ENCODE results near the gene SHISA5.

SHISA5 gene

DNA sequence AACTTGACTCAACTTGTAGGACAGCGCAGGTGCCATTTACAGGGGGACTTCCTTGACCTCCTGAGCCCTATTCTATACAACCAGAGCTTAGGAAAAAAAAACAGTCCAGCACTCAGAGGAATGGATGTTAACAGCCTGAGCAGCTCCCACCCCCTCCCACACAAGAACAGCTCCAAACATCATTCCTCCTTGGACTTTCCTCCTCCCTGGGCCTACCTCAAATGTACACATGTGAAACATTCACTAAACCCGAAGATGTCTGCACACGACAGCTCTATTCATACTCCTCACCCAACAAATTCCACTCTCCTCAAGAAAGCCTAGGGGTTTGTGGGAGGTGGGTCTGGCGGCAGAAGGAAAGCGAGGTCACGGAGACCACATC is 57.9 kb downstream of the SHISA5 start:
- H3K27ac ChIP-seq (ENCODE audit: low read length): peak overlapping the region; percentile 72
- H3K4me3 ChIP-seq (ENCODE audit: low read depth in 1 of 2, low read length in 2 of 2): peak overlapping the region; percentile 48 to 89; a peak in 3 of 4 replicates
- H3K9me3 ChIP-seq (ENCODE audit: insufficient read depth, low read length, severe bottlenecking): no peaks in the 10 kb centered on the region
- no peak for TF ChIP-seq CTCF (IDR thresholded peaks at IDR 0.05; ENCODE audit: borderline replicate concordance, extremely low read depth, low read length, poor library complexity, severe bottlenecking)
- TF ChIP-seq EZH2 (IDR thresholded peaks at IDR 0.05; ENCODE audit: borderline replicate concordance, low read depth, low read length, severe bottlenecking): no peak
- H3K4me2 ChIP-seq (ENCODE audit: insufficient read depth, low read length): peak overlapping the region; percentile 83
- H3K79me2 ChIP-seq (ENCODE audit: insufficient read depth, low read length): peaks cover 44% of the 10 kb centered on the region
- peaks cover 12% of the 10 kb centered on the region for H4K20me1 ChIP-seq (ENCODE audit: insufficient read depth, low read length)
- H3K27me3 ChIP-seq (ENCODE audit: insufficient read depth, low read length, poor library complexity): no peaks in the 10 kb centered on the region
- H2AFZ ChIP-seq (ENCODE audit: low read depth, low read length): peak overlapping the region; percentile 92
- ATAC-seq (ENCODE audit: insufficient read depth, low read depth) (peak; percentile 7; the same call in 2 of the 3 replicates), DNase-seq (no peak)
- H3K9ac ChIP-seq (ENCODE audit: low read depth, low read length): peak overlapping the region; percentile 85
- peaks cover 48% of the 10 kb centered on the region for H3K4me1 ChIP-seq (ENCODE audit: insufficient read depth, low read length)
- H3K36me3 ChIP-seq (ENCODE audit: insufficient read depth, low read length): peaks cover 24% of the 10 kb centered on the region

DNA sequence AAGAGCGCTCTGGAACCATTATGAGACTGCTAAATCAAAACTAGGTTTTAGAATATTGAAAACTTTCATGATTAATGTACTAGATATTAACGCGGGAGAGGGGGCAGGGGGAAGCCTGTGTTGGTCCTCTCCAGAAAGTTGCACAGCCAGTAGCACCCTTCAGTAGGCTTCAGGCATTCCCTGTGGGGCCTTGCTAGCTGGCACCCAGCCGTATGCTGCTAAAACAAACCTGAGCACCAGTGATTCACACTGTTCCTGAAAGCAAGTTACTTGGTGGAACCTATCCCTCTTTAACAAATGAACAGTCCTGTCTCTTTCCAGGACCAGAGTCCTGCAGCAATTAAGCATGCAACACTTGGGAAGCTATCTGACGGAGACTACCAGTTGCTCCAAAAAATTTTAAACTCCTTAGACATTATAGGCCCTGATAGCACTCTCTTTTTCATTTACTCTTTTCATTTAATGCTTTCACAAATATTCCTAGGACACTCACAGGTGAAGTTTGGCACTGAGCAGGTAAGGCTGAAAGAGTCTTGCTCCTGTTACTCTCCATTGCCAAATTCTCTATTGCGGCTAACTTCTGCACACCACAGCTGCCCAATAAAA is 58.6 kb downstream of the SHISA5 start:
- no peak overlapping the region for H3K27ac ChIP-seq (ENCODE audit: low read length)
- peaks cover 51% of the 10 kb centered on the region for H3K79me2 ChIP-seq (ENCODE audit: insufficient read depth, low read length)
- H3K27me3 ChIP-seq (ENCODE audit: insufficient read depth, low read length, poor library complexity): no peaks in the 10 kb centered on the region
- H3K9me3 ChIP-seq (ENCODE audit: insufficient read depth, low read length, severe bottlenecking): no peaks in the 10 kb centered on the region
- peak overlapping the region; percentile 48 to 89; a peak in 3 of 4 replicates for H3K4me3 ChIP-seq (ENCODE audit: low read depth in 1 of 2, low read length in 2 of 2)
- TF ChIP-seq EZH2 (IDR thresholded peaks at IDR 0.05; ENCODE audit: borderline replicate concordance, low read depth, low read length, severe bottlenecking): no peak
- no peak for TF ChIP-seq CTCF (IDR thresholded peaks at IDR 0.05; ENCODE audit: borderline replicate concordance, extremely low read depth, low read length, poor library complexity, severe bottlenecking)
- H3K36me3 ChIP-seq (ENCODE audit: insufficient read depth, low read length): peaks cover 23% of the 10 kb centered on the region
- peaks cover 12% of the 10 kb centered on the region for H4K20me1 ChIP-seq (ENCODE audit: insufficient read depth, low read length)
- peak overlapping the region; percentile 85 for H3K9ac ChIP-seq (ENCODE audit: low read depth, low read length)
- H2AFZ ChIP-seq (ENCODE audit: low read depth, low read length): peak overlapping the region; percentile 92; the same call in 1 of the 2 replicates
- H3K4me1 ChIP-seq (ENCODE audit: insufficient read depth, low read length): peaks cover 52% of the 10 kb centered on the region
- ATAC-seq (ENCODE audit: insufficient read depth, low read depth) (no peak), DNase-seq (no peak)
- H3K4me2 ChIP-seq (ENCODE audit: insufficient read depth, low read length): peak overlapping the region; percentile 83

DNA sequence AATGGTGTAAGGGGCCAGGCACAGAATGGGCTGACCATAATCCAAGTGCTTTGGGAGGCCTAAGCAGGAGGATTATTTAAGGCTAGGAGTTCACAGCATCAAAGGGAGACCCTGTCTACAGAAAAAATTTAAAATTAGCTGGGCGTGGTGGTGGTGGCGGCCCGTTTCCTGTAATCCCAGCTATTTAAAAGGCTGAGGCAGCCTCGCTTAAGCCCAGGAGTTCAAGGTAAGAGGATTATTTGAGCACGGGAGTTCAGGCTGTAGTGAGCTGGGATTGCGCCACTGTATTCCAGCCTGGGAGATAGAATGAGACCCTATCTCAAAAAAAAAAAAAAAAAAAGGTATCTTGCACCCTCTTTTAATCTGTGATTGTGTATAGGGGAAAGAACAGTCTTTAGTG is 62.0 kb downstream of the SHISA5 start:
- Histone ChIP-seq H3K27me3 (ENCODE audit: insufficient read depth, low read length, poor library complexity) (no peaks in the 10 kb centered on the region), H2AFZ (ENCODE audit: low read depth, low read length) (no peak overlapping the region), H4K20me1 (ENCODE audit: insufficient read depth, low read length) (peaks cover 12% of the 10 kb centered on the region), H3K4me2 (ENCODE audit: insufficient read depth, low read length) (peak overlapping the region; percentile 89), H3K79me2 (ENCODE audit: insufficient read depth, low read length) (peaks cover 49% of the 10 kb centered on the region), H3K4me3 (ENCODE audit: low read depth in 1 of 2, low read length in 2 of 2) (peak overlapping the region in 1 of 2 experiments; percentile 87; a peak in 2 of 4 replicates), H3K4me1 (ENCODE audit: insufficient read depth, low read length) (peaks cover 48% of the 10 kb centered on the region), H3K36me3 (ENCODE audit: insufficient read depth, low read length) (peaks cover 23% of the 10 kb centered on the region), H3K27ac (ENCODE audit: low read length) (no peak overlapping the region), H3K9me3 (ENCODE audit: insufficient read depth, low read length, severe bottlenecking) (no peaks in the 10 kb centered on the region), H3K9ac (ENCODE audit: low read depth, low read length) (peak overlapping the region; percentile 78)
- TF ChIP-seq EZH2 (IDR thresholded peaks at IDR 0.05; ENCODE audit: borderline replicate concordance, low read depth, low read length, severe bottlenecking) (no peak), CTCF (IDR thresholded peaks at IDR 0.05; ENCODE audit: borderline replicate concordance, extremely low read depth, low read length, poor library complexity, severe bottlenecking) (no peak)
- ATAC-seq (ENCODE audit: insufficient read depth, low read depth) (no peak), DNase-seq (no peak)
